Measurements from ENCODE around the gene ST6GALNAC6.

Gene ST6GALNAC6

GRCh38 chr9:127899128-127899943 is at the start of gene ST6GALNAC6:
TSS of gene ST6GALNAC6 (minus strand) at chr9:127899603. CDS start at chr9:127897981, 1,622 bp downstream.
- DNase-seq: peak; percentile 82

- DNase-seq: no peak
These were observed 48.7 kb upstream of the ST6GALNAC6 start for GRCh38 chr9:127947841-127948710.

- DNase-seq: no peak
These were observed 47.3 kb upstream of the ST6GALNAC6 start for GRCh38 chr9:127946728-127947127.

GRCh38 chr9:127945942-127946341 is 46.5 kb upstream of the ST6GALNAC6 start:
- DNase-seq: no peak

- DNase-seq: no peak
These were observed 45.9 kb upstream of the ST6GALNAC6 start for GRCh38 chr9:127945338-127945737.

- DNase-seq: no peak
These were observed 45.3 kb upstream of the ST6GALNAC6 start for GRCh38 chr9:127944586-127945218.

GRCh38 chr9:127943731-127944144 is 44.3 kb upstream of the ST6GALNAC6 start:
- peak; percentile 79 for DNase-seq

GRCh38 chr9:127943011-127943662 is 43.7 kb upstream of the ST6GALNAC6 start:
- DNase-seq: no peak

GRCh38 chr9:127942216-127943010 is 43.0 kb upstream of the ST6GALNAC6 start:
- DNase-seq: no peak

- no peak for DNase-seq
These were observed 42.5 kb upstream of the ST6GALNAC6 start for GRCh38 chr9:127941961-127942215.

GRCh38 chr9:127941062-127941960 is 41.9 kb upstream of the ST6GALNAC6 start:
- DNase-seq: no peak

GRCh38 chr9:127940593-127940992 is 41.2 kb upstream of the ST6GALNAC6 start:
- no peak for DNase-seq

- DNase-seq: no peak
These were observed 38.9 kb upstream of the ST6GALNAC6 start for GRCh38 chr9:127938298-127938690.

GRCh38 chr9:127937388-127938297 is 38.2 kb upstream of the ST6GALNAC6 start, which contains the start of gene DPM2:
TSS of gene DPM2 (minus strand) at chr9:127937854. CDS start at chr9:127937820, 34 bp downstream.
- peak; percentile 90 for DNase-seq

GRCh38 chr9:127937056-127937387 is 37.6 kb upstream of the ST6GALNAC6 start:
- no peak for DNase-seq

GRCh38 chr9:127936347-127936852 is 37.0 kb upstream of the ST6GALNAC6 start:
- DNase-seq: no peak

GRCh38 chr9:127935765-127936221 is 36.4 kb upstream of the ST6GALNAC6 start:
- no peak for DNase-seq

GRCh38 chr9:127934986-127935385 is 35.6 kb upstream of the ST6GALNAC6 start:
- no peak for DNase-seq

- DNase-seq: no peak
These were observed 34.8 kb upstream of the ST6GALNAC6 start for GRCh38 chr9:127934248-127934647.
